WTC11 (cell line): Measurements from ENCODE around the gene APOL1.
"Not testable (repeated sequence)": the region's sequence is repeated elsewhere in the genome, so short reads cannot be mapped to it uniquely, and the experiment has no call there.

ENCODE experiments used
- NFE2L1 ChIP-seq: sonication (generic); formaldehyde crosslinking; IDR thresholded peaks from 2 replicates; pipeline ENCODE4 v1.8.1; 2023; ENCODE audit warnings: missing genetic modification reagents
- TF ChIP-seq, protein P1 (sequence below): fragments of 250-450 bp; sonication (Bioruptor Pico); IDR thresholded peaks from 2 replicates; pipeline ENCODE4 v1.9.0; 2021; ENCODE audit warnings: moderate library complexity, mild to moderate bottlenecking, inconsistent platforms, borderline replicate concordance
- TF ChIP-seq, protein P2 (sequence below): sonication (generic); formaldehyde crosslinking; IDR thresholded peaks from 2 replicates; pipeline ENCODE4 v1.8.0; 2022; ENCODE audit warnings: mild to moderate bottlenecking, missing genetic modification reagents

- TF ChIP-seq NFE2L1 (CRISPR knock-in tag) = not testable (repeated sequence)
- TF ChIP-seq, protein P1, sequence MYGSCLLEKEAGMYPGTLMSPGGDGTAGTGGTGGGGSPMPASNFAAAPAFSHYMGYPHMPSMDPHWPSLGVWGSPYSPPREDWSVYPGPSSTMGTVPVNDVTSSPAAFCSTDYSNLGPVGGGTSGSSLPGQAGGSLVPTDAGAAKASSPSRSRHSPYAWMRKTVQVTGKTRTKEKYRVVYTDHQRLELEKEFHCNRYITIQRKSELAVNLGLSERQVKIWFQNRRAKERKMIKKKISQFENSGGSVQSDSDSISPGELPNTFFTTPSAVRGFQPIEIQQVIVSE (CRISPR knock-in tag) = not testable (repeated sequence)
- TF ChIP-seq, protein P2, sequence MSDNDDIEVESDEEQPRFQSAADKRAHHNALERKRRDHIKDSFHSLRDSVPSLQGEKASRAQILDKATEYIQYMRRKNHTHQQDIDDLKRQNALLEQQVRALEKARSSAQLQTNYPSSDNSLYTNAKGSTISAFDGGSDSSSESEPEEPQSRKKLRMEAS (CRISPR knock-in tag) = not testable (repeated sequence)
Measured at GRCh38 chr22:36250292-36250960, 2.5 kb upstream of the APOL1 start.
